Stimulated activated naive CD4-positive, alpha-beta T cell treated with Interleukin-2 at 50 U/mL for 16 hours (primary cell): ENCODE data around the gene GREB1.

Experiments used
- DNase-seq: peaks from one replicate; lab custom pipeline; 2025; lab: John Stamatoyannopoulos, UW

Gene GREB1, protein sequence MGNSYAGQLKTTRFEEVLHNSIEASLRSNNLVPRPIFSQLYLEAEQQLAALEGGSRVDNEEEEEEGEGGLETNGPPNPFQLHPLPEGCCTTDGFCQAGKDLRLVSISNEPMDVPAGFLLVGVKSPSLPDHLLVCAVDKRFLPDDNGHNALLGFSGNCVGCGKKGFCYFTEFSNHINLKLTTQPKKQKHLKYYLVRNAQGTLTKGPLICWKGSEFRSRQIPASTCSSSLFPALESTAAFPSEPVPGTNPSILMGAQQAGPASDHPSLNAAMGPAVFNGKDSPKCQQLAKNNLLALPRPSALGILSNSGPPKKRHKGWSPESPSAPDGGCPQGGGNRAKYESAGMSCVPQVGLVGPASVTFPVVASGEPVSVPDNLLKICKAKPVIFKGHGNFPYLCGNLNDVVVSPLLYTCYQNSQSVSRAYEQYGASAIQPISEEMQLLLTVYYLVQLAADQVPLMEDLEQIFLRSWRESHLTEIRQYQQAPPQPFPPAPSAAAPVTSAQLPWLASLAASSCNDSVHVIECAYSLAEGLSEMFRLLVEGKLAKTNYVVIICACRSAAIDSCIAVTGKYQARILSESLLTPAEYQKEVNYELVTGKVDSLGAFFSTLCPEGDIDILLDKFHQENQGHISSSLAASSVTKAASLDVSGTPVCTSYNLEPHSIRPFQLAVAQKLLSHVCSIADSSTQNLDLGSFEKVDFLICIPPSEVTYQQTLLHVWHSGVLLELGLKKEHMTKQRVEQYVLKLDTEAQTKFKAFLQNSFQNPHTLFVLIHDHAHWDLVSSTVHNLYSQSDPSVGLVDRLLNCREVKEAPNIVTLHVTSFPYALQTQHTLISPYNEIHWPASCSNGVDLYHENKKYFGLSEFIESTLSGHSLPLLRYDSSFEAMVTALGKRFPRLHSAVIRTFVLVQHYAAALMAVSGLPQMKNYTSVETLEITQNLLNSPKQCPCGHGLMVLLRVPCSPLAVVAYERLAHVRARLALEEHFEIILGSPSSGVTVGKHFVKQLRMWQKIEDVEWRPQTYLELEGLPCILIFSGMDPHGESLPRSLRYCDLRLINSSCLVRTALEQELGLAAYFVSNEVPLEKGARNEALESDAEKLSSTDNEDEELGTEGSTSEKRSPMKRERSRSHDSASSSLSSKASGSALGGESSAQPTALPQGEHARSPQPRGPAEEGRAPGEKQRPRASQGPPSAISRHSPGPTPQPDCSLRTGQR (N-terminal part only)

DNA sequence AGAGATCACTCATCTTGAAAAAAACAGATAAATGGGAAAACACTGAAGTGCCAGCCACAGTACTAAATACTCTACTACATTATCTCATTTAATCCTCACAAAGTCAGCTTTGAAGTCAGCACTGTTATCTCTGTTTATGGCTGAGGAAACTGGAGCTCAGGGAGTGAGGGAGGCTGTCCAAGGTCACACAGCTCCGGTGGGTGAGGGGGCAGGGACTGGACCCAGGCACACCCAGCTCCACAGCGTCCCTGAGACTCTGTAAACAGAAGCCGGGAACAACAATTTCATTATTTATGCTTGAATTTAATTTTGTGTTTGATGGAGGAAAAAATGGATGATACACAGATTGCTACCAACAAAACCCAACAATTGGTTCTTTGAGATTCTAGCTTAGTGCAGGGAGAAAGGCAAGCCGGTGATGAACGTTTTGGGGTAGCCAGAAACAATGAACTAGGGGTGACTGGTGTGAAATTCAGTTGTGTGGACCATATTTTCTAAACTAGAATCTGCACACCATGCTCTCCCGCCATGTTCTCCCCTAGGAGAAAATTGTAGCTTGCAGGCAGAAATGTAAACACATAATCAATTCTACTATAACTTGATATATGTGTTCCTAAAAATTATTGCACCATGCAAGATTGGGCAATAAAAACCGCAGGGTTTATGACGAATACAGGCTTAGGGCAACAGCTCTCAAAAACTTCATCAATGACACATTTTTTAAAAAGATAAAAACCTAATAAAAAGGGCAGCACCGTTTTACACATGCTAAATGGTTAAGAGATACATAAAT is at the start of gene GREB1:
Gene GREB1 (plus strand): TSS at position 768 of the 793 bp plus-strand sequence. CDS start 22,570 bp downstream, outside the sequence.
- no peak for DNase-seq

- DNase-seq, result no peak
Measured at GRCh38 chr2:11488809-11489208, 45.0 kb upstream of the GREB1 start.

DNA sequence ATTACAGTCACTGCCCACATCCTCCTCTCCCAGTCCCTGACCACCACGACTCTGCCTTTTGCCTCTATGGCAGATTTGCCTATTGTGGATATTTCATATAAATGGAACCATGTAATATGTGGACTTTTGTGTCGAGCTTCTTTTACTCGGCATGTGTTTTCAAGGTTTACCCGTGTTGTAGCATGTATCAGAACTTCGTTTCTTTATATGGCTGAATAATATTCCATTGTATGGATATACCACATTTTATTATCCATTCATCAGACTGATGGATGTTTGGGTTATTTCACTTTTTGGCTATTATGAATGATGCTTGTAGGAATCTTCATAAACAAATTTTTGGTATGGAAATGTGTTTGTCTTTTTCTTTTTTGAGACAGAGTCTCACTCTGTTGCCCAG is 43.7 kb upstream of the GREB1 start:
- DNase-seq, result no peak

DNA sequence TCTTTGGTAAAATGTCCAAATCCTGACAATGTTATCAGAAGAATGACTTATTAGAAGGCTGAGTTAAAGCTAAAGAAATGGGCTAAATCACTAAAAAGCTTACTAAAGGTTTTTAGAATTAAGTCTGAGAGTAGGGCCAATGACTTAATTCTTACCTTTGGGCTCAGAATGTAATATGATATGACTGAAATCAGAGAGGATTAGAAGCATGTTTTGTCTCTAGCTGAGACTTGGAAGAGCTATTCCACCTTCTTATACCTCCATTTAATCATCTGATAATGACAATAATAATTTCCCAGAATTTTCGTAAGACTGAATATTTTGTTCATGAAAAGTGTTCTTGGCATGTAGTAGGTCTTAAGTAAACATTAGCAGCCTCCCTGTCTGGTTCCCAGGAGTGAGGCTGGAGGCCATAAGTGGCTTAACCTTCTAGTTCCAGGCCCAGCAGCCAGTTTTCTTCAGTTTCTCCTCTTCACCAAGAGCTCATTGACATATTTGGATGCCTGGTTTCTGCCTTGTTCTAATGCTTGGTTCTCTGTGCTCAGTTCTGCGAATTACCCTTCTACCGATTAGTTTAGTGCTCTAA is 42.4 kb upstream of the GREB1 start:
- DNase-seq, result no peak

DNA sequence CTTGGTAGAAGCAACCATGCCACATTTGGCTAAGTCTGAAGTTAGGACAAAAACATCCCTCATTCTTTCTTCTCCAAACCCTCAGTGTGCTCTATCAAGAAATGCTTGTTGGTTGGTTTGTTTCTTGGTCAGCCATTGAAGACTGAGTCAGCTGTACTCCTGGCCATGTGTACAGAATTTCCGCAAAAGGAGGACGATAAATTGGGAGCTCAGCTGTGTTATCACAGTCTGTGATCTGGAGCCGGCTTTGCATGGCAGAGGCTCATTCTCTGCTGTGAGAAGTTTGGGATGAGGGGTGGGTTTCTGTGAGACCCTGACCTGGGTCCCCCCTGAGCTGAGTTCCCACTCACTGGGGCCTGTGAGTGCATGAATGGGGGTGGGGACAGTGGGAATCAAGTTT is 41.6 kb upstream of the GREB1 start:
- no peak for DNase-seq

GRCh38 chr2:11492720-11493119 is 41.1 kb upstream of the GREB1 start:
- no peak for DNase-seq

DNA sequence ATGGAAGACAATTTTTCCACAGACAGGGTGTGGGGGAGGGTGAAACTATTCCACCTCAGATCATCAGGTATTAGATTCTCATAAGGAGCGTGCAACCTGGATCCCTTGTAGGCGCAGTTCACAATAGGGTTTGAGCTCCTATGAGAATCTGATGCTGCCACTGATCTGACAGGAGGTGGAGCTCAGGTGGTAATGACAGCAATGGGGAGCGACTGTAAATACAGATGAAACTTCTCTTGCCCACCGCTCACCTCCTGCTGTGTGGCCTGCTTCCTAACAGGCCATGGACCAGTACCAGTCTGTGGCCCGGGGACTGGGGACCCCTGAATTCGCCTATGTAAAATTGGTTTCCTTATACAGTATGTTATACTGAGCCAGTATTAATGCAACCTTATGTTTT is 40.6 kb upstream of the GREB1 start:
- DNase-seq, result no peak

DNA sequence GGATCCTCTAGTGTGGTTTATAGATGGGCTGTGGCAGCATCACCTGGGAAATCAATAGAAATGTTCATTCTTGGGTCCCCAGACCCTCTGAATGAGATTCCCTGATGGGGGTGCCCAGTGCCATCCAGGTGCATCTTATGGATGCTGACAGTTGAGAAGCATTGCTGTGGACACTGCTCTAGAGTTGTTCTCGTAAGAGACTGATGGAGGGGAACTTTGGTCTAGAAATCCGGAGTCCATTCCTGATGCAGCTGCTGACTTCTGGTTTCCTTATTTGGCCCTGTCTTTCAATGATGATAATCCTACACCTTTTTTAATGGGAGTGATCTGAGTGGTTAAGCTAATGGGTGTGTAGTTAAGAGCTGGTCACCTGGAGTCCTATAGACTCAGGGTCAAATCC is 39.5 kb upstream of the GREB1 start:
- DNase-seq, result no peak

- no peak for DNase-seq
Measured at GRCh38 chr2:11495844-11496681, 37.8 kb upstream of the GREB1 start.

DNA sequence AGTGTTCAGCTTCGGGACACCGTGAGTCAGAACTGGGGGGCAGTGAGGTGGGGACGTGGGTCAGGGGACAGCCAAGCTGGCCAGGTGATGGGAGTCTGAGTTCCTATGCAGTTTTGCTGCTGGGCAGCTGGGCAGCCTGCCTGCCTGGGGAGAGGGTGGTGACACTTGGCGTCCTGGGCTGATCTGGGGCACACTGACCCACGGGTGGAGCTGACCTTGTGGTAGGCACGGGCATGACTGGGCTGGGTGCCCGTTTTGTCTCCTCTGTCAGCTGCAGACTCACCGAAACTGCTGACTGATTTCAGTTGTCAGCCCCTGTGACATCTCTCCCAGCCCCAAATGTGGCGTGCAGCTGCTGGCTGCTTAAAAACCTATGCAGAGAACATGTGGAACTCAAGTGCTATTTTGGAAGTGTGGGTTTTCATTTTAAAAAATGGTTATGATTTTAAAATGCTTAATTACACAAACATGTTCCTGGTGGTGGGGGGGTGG is 35.3 kb upstream of the GREB1 start:
- DNase-seq, result no peak

DNA sequence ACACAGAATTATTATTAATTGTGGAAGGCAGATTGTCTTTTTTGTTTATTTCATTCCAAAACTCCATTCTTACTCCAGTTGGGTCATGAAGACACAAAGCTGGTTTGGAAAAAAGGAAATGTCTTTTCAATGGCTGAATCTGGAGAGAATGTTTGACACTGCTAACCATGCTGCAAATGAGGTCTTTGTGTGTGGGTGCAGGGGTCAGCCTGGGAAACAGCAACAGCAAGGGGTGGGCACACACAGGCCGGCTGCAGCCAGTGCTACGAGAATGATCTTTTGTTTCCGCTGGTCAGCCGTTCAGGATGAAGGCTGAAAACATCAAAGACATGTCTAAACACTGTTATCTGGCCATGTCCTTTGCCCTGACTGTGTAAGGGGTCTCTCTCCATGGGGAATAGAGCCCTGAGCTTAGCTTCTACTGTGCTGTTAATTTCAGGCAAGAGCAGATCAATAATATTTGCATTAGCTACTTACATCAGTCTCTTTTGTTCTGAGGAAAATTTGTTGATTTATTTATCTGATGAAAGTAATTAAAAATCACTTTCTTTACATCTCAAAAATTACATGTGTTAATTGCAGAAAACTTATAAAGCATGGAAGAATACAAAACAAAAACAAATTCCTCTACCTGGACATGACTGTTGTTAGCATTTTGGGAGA is 34.6 kb upstream of the GREB1 start:
- DNase-seq, result no peak

DNA sequence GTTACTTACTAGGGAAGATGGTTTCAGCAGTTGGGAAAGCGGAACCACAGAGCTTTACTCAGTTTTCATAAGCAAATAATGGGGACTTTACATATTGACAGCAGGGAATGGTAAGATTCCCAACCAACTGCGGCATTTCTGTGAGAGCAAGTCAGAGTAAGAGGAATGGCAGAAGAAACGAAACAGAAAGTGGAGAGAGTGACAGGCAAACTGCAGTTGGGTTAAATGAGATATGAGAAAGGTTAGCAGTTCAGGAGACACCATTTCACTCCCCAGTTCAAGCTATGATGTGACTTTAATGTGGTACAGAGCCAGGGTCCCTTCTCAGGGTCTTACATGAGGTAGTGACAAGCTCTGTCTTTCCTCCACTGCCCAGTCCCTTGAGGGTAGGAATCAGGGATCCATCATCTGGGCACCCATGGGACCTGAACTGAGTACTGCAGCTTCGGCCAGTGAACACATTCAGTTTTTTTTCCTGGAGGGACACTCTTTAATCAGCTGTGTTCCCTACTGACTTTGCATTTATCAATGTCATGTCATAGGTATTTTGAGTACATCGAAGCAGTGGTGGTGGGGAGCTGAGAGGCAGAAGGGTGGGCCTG is 33.0 kb upstream of the GREB1 start:
- no peak for DNase-seq

DNA sequence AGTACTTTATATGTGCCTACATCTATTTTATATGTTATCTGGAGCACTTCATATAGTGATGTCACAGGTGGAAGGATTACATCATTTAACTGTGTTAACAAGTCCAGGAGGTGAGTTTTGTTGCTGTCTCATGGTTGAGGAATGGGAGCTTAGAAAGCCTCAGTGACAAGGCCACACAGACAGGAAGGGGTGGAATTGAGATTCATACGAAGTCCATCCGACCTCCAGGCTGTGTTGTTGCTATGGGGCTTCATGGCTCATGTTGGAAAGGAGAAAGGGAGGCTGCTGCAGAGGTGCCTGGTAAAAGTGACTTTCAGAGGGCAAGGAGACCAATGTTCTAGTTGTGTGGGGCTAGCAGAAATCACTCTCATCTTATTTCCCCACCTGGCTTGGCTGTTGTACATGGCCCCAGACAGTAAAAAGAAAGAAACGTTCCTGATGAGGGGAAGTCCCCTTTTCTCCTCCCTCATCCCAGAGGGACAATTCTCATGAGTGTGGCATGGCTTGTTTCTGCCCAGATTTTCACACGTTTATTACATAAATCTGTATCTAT is 31.0 kb upstream of the GREB1 start:
- DNase-seq, result no peak

- no peak for DNase-seq
Measured at GRCh38 chr2:11503354-11503927, 30.4 kb upstream of the GREB1 start.

GRCh38 chr2:11505652-11506610 is 27.9 kb upstream of the GREB1 start:
- DNase-seq, result no peak

DNA sequence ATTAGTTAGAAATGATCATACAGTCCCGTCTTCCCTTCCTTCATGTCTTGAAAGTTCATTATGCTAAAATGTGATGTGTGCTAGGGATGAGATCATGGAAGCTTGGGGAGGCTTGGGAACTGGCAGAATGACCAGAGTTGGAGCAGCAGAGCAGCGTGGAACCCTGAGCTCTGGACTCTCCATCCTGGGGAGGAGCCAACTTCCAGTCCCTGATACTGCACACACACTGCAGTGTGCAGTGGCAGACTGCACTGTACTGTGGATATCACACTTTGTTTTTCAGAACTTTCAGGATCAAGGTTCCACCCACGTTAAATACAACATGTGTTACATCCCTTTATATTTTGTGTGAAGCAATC is 27.3 kb upstream of the GREB1 start:
- no peak for DNase-seq

DNA sequence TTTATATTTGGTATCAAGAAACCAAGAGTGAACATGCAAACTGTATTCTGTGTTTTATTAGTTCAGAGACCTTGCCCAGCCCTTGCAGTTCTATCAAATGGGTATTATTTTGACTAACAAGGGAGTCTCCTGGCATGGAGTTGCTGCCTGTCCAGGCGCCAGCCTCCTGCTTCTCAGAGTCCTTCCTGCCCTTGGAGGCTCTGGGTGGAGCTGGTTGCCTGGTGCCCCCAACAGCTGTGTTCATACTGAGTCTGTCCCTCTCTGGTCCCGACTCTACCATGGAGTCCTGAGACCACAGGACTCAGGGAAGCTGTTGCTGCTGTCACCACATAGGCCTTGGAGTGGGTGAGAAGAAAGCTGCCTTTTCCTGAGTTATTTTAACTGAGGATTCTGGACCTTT is 26.3 kb upstream of the GREB1 start:
- DNase-seq, result no peak
